Measurements from ENCODE around the gene SLC16A6. TPM values are rescaled to one million over a fixed set of nuclear protein-coding genes. Genes with fewer than 3 reads are reported as not detected.
A peak's percentile ranks its signal among the peaks of the same experiment; 100 is the strongest.

Gene SLC16A6
- total RNA-seq, 1 donor from 2014 or later = 11.0 TPM

GRCh38 chr17:68291836-68292688, 1.1 kb upstream of the SLC16A6 start:
- Mint-ChIP-seq H3K4me1 (peaks cover 45% of the 10 kb centered on the region), H3K4me3 (peak overlapping the region; percentile 84), H3K9me3 (no peaks in the 10 kb centered on the region), H3K27me3 (no peaks in the 10 kb centered on the region), H3K36me3 (ENCODE audit: low read depth) (peaks cover 3% of the 10 kb centered on the region), H3K27ac (peak overlapping the region; percentile 83)
- ChIA-PET CTCF (interaction anchor here (0.9 to 2.2 kb wide), 2 partner anchors 54 to 107 kb away, joined by 3 to 13 read pairs; no protein-coding TSS in a partner anchor), POLR2A (interaction anchor here (0.5 to 6.8 kb wide), 33 partner anchors 11 to 574 kb away, joined by 3 to 84 read pairs (median 6); partner anchors contain the start of genes AMZ2, NOL11 and WIPI1)
- intact Hi-C loops (cut with micrococcal nuclease) = loop anchor here (1.0 to 5.0 kb wide), 16 partner anchors 23 to 1035 kb away; partner anchors contain the start of genes ABCA5, KPNA2 and WIPI1
- TF ChIP-seq CTCF (IDR thresholded peaks at IDR 0.05) = no peak
- ATAC-seq (ENCODE audit: low read depth) (peak; percentile 74), DNase-seq (peak; percentile 86)

GRCh38 chr17:68290268-68290954, 516 bp downstream of the SLC16A6 start:
- Mint-ChIP-seq H3K27me3 (no peaks in the 10 kb centered on the region), H3K4me3 (peak overlapping the region; percentile 92), H3K27ac (peak overlapping the region; percentile 93), H3K9me3 (no peaks in the 10 kb centered on the region), H3K36me3 (ENCODE audit: low read depth) (peaks cover 3% of the 10 kb centered on the region), H3K4me1 (peaks cover 45% of the 10 kb centered on the region)
- intact Hi-C loops (cut with micrococcal nuclease) = loop anchor here (2.0 to 5.0 kb wide), 6 partner anchors 122 to 1037 kb away; partner anchors contain the start of gene ABCA5
- CTCF ChIA-PET = interaction anchor here (0.7 to 1.6 kb wide), 2 partner anchors 26 to 110 kb away, joined by 3 to 4 read pairs; no protein-coding TSS in a partner anchor
- DNase-seq = peak; percentile 53
- no peak for TF ChIP-seq CTCF (IDR thresholded peaks at IDR 0.05)
- ATAC-seq (ENCODE audit: low read depth) = no peak
- POLR2A ChIA-PET = interaction anchor here (0.6 to 6.8 kb wide), 30 partner anchors 26 to 296 kb away, joined by 3 to 84 read pairs (median 10); partner anchors contain the start of genes AMZ2, PRKAR1A and WIPI1

- no peak for ATAC-seq (ENCODE audit: low read depth)
- Mint-ChIP-seq H3K36me3 (ENCODE audit: low read depth) (peaks cover 3% of the 10 kb centered on the region), H3K9me3 (no peaks in the 10 kb centered on the region), H3K4me3 (peak overlapping the region; percentile 92), H3K4me1 (peaks cover 45% of the 10 kb centered on the region), H3K27ac (peak overlapping the region; percentile 93), H3K27me3 (no peaks in the 10 kb centered on the region)
- CTCF ChIA-PET = interaction anchor here (0.7 to 1.6 kb wide), 2 partner anchors 25 to 109 kb away, joined by 3 to 4 read pairs; no protein-coding TSS in a partner anchor
- POLR2A ChIA-PET = interaction anchor here (0.6 to 6.8 kb wide), 16 partner anchors 25 to 477 kb away, joined by 3 to 84 read pairs (median 12); partner anchors contain the start of genes AMZ2 and WIPI1
- peak; percentile 15 for DNase-seq
- intact Hi-C loops (cut with micrococcal nuclease) = loop anchor here (2.0 to 5.0 kb wide), 6 partner anchors 122 to 1037 kb away; partner anchors contain the start of gene ABCA5
- TF ChIP-seq CTCF (IDR thresholded peaks at IDR 0.05) = no peak
Observed at GRCh38 chr17:68289936-68290267, 1.0 kb downstream of the SLC16A6 start.

GRCh38 chr17:68289473-68289872, 1.5 kb downstream of the SLC16A6 start:
- intact Hi-C loops (cut with micrococcal nuclease) = no loop called here
- POLR2A ChIA-PET = interaction anchor here (0.6 to 6.8 kb wide), 12 partner anchors 25 to 477 kb away, joined by 3 to 84 read pairs (median 12); partner anchors contain the start of genes AMZ2 and WIPI1
- no peak for DNase-seq
- Mint-ChIP-seq H3K4me3 (peak overlapping the region; percentile 92), H3K27ac (peak overlapping the region; percentile 93), H3K4me1 (peaks cover 45% of the 10 kb centered on the region), H3K9me3 (no peaks in the 10 kb centered on the region), H3K36me3 (ENCODE audit: low read depth) (peaks cover 3% of the 10 kb centered on the region), H3K27me3 (no peaks in the 10 kb centered on the region)
- TF ChIP-seq CTCF (IDR thresholded peaks at IDR 0.05) = no peak
- ATAC-seq (ENCODE audit: low read depth) = no peak
- CTCF ChIA-PET = interaction anchor here (0.7 to 1.6 kb wide), 3 partner anchors 25 to 109 kb away, joined by 3 to 4 read pairs (median 3); no protein-coding TSS in a partner anchor
